IMR-90 (cell line): ENCODE data around the gene MMP20. TPM values are rescaled to one million over a fixed set of nuclear protein-coding genes. Genes with fewer than 3 reads are reported as not detected.

Source experiments
- ATAC-seq: fragments of 200-7000 bp; cut with Tn5 transposase; 2 replicates; pipeline ENCODE4 v1.9.1; 2020; ENCODE audit warnings: low read depth, mild to moderate bottlenecking, moderate library complexity
- BruUV-seq: library from RNA; stranded (reverse); fragments of 400-500 nt; replicated peaks from 2 replicates; lab custom pipeline; 2021; lab: Mats Ljungman, UMichigan
- CTCF ChIA-PET: fragments of 300-600 bp; formaldehyde crosslinking; extraction: SDS; loops from one replicate; lab custom pipeline; 2021; ENCODE audit warnings: antibody characterized with exemption; lab: Yijun Ruan, JAX
- POLR2A ChIA-PET: fragments of 300-600 bp; sonication (Branson Sonifier 250); formaldehyde crosslinking; loops from one replicate; lab custom pipeline; 2022; ENCODE audit warnings: antibody characterized with exemption; ENCODE audit not compliant: unreplicated experiment; lab: Charles Lee
- DNase-seq: peaks from one replicate; pipeline ENCODE4 v3.0.0; 2013
- H2AFZ ChIP-seq: replicated peaks from 2 replicates; pipeline ENCODE3; 2013; ENCODE audit warnings: low read length, mild to moderate bottlenecking; ENCODE audit not compliant: poor library complexity
- H2AK5ac ChIP-seq: 2 replicates; pipeline ENCODE4 v1.6.1; 2013; ENCODE audit warnings: low read depth, low read length, inconsistent platforms
- H2AK9ac ChIP-seq: replicated peaks from 2 replicates; pipeline ENCODE3; 2013; ENCODE audit warnings: mild to moderate bottlenecking, low read depth, low read length, moderate library complexity; ENCODE audit not compliant: poor library complexity
- H2BK120ac ChIP-seq: 2 replicates; pipeline ENCODE4 v1.6.1; 2013; ENCODE audit warnings: low read depth, low read length, inconsistent platforms
- H2BK15ac ChIP-seq: 3 replicates; pipeline ENCODE4 v1.6.1; 2013; ENCODE audit warnings: low read depth, low read length, inconsistent platforms
- H2BK20ac ChIP-seq: 2 replicates; pipeline ENCODE4 v1.6.1; 2013; ENCODE audit warnings: low read depth, mild to moderate bottlenecking, inconsistent platforms, low read length, moderate library complexity
- H2BK5ac ChIP-seq: 2 replicates; pipeline ENCODE4 v1.6.1; 2013; ENCODE audit warnings: mild to moderate bottlenecking, low read depth, low read length, inconsistent platforms; ENCODE audit not compliant: poor library complexity, severe bottlenecking
- H3K14ac ChIP-seq: replicated peaks from 2 replicates; pipeline ENCODE4 v1.6.1; 2013; ENCODE audit warnings: low read depth, low read length, inconsistent platforms
- H3K18ac ChIP-seq: 2 replicates; pipeline ENCODE4 v1.6.1; 2013; ENCODE audit warnings: low read depth, low read length, control low read depth
- H3K23ac ChIP-seq: 2 replicates; pipeline ENCODE4 v1.6.1; 2013; ENCODE audit warnings: low read depth, low read length, inconsistent platforms
- H3K27ac ChIP-seq: 2 replicates; pipeline ENCODE4 v1.5.1; 2013; ENCODE audit warnings: mild to moderate bottlenecking, control low read depth, low read length; ENCODE audit not compliant: insufficient read depth
- H3K27me3 ChIP-seq: 2 replicates; pipeline ENCODE4 v1.6.1; 2013; ENCODE audit warnings: low read length; ENCODE audit not compliant: control insufficient read depth, insufficient read depth
- H3K36me3 ChIP-seq: 2 replicates; pipeline ENCODE4 v1.6.1; 2013; ENCODE audit warnings: low read length, mixed read lengths; ENCODE audit not compliant: control insufficient read depth, insufficient read depth
- H3K4ac ChIP-seq: 2 replicates; pipeline ENCODE4 v1.6.1; 2013; ENCODE audit warnings: low read depth, low read length, inconsistent platforms
- H3K4me1 ChIP-seq: 2 replicates; pipeline ENCODE4 v1.6.1; 2013; ENCODE audit warnings: low read length, mixed read lengths; ENCODE audit not compliant: control insufficient read depth, insufficient read depth
- H3K4me2 ChIP-seq: 2 replicates; pipeline ENCODE4 v1.6.1; 2013; ENCODE audit warnings: low read depth, mild to moderate bottlenecking, control low read depth, low read length, moderate library complexity
- H3K4me3 ChIP-seq: 2 replicates; pipeline ENCODE4 v1.5.1; 2013; ENCODE audit warnings: low read depth, mild to moderate bottlenecking, control low read depth, low read length, moderate library complexity; ENCODE audit not compliant: insufficient read depth
- H3K56ac ChIP-seq: 2 replicates; pipeline ENCODE4 v1.6.1; 2013; ENCODE audit warnings: low read length, inconsistent platforms; ENCODE audit not compliant: insufficient read depth; ENCODE audit errors: extremely low read depth
- H3K79me1 ChIP-seq, 2 experiments: 2 replicates each; pipeline ENCODE4 v1.6.1; 2013; ENCODE audit warnings: low read length in 2 of 2, inconsistent platforms in 1 of 2, low read depth in 1 of 2
- H3K9ac ChIP-seq: 2 replicates; pipeline ENCODE4 v1.6.1; 2013; ENCODE audit warnings: low read depth, low read length, control low read depth
- H3K9me1 ChIP-seq: 2 replicates; pipeline ENCODE4 v1.6.1; 2013; ENCODE audit warnings: low read length, inconsistent platforms; ENCODE audit not compliant: insufficient read depth
- H3K9me3 ChIP-seq: 2 replicates; pipeline ENCODE4 v1.6.1; 2013; ENCODE audit warnings: low read length; ENCODE audit not compliant: control insufficient read depth, insufficient read depth
- H4K20me1 ChIP-seq: 2 replicates; pipeline ENCODE4 v1.6.1; 2013; ENCODE audit warnings: low read length, inconsistent platforms; ENCODE audit not compliant: insufficient read depth
- H4K5ac ChIP-seq: 2 replicates; pipeline ENCODE4 v1.6.1; 2013; ENCODE audit warnings: mild to moderate bottlenecking, low read depth, low read length, control low read depth
- H4K8ac ChIP-seq, 2 experiments: 2 replicates each; pipeline ENCODE4 v1.6.1; 2013; ENCODE audit warnings: low read depth in 2 of 2, low read length in 2 of 2, control low read depth in 1 of 2, inconsistent platforms in 1 of 2
- H4K91ac ChIP-seq: 2 replicates; pipeline ENCODE4 v1.6.1; 2013; ENCODE audit warnings: low read depth, low read length, inconsistent platforms; ENCODE audit not compliant: insufficient read depth
- CHD1 ChIP-seq: IDR thresholded peaks from 2 replicates; pipeline ENCODE4 v1.6.1; 2012; ENCODE audit warnings: low read depth, low read length, improper control_type of control experiment
- WGBS, 2 experiments: methylation state at CpG; one replicate each; pipeline versions ENCODE4 v1.1.5 to v1.1.7; 2013; ENCODE audit warnings: missing lambda C conversion rate in 2 of 2; ENCODE audit not compliant: insufficient read length in 1 of 2; ENCODE audit errors: extremely low coverage in 2 of 2; 5-methylcytosine and 5-hydroxymethylcytosine counted together
- dilution Hi-C: fragments of 300-500 bp; cut with HindIII; formaldehyde crosslinking; loops from one replicate; pipeline ENCODE4 v1.14.3; 2018; ENCODE audit warnings: low sequenced_read_pairs; ENCODE audit not compliant: unreplicated experiment
- in situ Hi-C: fragments of 300-500 bp; cut with MboI; formaldehyde crosslinking; loops from 3 replicates; pipeline ENCODE4 v1.14.3; 2019; ENCODE audit warnings: low sequenced_read_pairs, inconsistent platforms, mixed read lengths
- intact Hi-C: fragments of 100-400 bp; cut with micrococcal nuclease; formaldehyde crosslinking; loops from 2 replicates; pipeline ENCODE4 v1.10.0; 2022
- polyA plus RNA-seq, 3 experiments: library from polyadenylated mRNA; depleted of rRNA; stranded (reverse); fragments of >200 nt; gene quantifications; 2 replicates each; pipeline ENCODE4 v1.2.3, GENCODE V29; 2012; ENCODE audit warnings: low replicate concordance in 1 of 3
- total RNA-seq: library from RNA; depleted of rRNA; stranded (reverse); fragments of >200 nt; gene quantifications from 2 replicates; pipeline ENCODE4 v1.2.3, GENCODE V29; 2012

MMP20 gene
- total and polyA plus RNA-seq, 2 of the 4 experiments (the other 2 are of a cell fraction) = not detected

DNA sequence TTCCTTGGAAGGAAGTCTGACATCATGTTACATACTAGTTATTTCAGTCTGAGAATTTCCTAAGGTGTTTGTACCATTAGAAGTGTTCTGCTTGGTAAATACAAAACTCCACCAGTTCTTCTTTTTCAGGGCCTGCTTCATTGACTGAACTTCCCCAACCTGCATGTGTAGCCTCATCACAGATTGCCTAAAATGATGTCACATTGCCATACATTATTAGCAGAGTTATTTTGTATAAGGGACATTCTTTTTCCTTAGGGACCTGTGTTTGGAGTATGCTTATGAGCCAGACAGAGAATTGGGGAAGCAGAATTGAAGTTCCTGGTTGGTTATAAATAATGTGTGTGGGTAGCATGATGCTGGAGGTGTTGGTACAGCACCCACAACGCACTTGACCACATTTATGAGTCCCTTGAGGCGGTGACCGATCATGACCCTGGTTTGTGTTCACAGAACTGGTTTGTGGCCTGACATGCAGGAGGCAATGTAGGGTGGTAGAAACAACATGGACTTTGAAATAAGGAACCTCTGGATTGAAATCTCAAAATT, 78.1 kb downstream of the MMP20 start:
- TF ChIP-seq CHD1 = no peak
- BruUV-seq = no TSS peak
- Histone ChIP-seq H3K79me1 (no peaks in the 10 kb centered on the region), H3K36me3 (no peaks in the 10 kb centered on the region), H3K56ac (no peak overlapping the region), H3K23ac (no peak overlapping the region), H4K91ac (no peak overlapping the region), H2BK120ac (no peak overlapping the region), H3K18ac (no peak overlapping the region), H3K4me1 (no peaks in the 10 kb centered on the region), H3K9ac (no peak overlapping the region), H3K4me2 (no peak overlapping the region), H3K9me1 (peaks cover 1% of the 10 kb centered on the region; the same call in 1 of the 2 replicates), H3K27ac (no peak overlapping the region), H3K9me3 (no peaks in the 10 kb centered on the region), H2BK20ac (no peak overlapping the region), H4K20me1 (no peaks in the 10 kb centered on the region), H4K5ac (no peak overlapping the region), H3K27me3 (no peaks in the 10 kb centered on the region; the same call in 1 of the 2 replicates), H2AFZ (no peak overlapping the region), H3K4ac (no peak overlapping the region), H4K8ac (no peak overlapping the region), H3K4me3 (no peak overlapping the region), H2AK9ac (no peak overlapping the region), H2AK5ac (no peak overlapping the region), H3K14ac (no peak overlapping the region), H2BK5ac (no peak overlapping the region), H2BK15ac (no peak overlapping the region)
- ChIA-PET POLR2A (no interaction called here), CTCF (no interaction called here)
- no peak for DNase-seq
- in situ Hi-C loops (no loop called here), dilution Hi-C loops (no loop called here), intact Hi-C loops (no loop called here)
- WGBS, 2 experiments = no CpG with 5 or more reads among the region's 3 CpGs
- no peak for ATAC-seq
